ENCODE data around the gene WNT1.

- no peak for TF ChIP-seq CTCF (conservative IDR thresholded peaks at IDR 0.05 in 1 of 2, IDR thresholded peaks at IDR 0.05 in 1 of 2; ENCODE audit: extremely low read depth in 1 of 2, insufficient read depth in 1 of 2, low read depth in 1 of 2, low read length in 2 of 2)
- TF ChIP-seq EZH2 (IDR thresholded peaks at IDR 0.05; ENCODE audit: borderline replicate concordance, low read length) = no peak
Observed at GRCh38 chr12:48940181-48940580, 37.9 kb upstream of the WNT1 start.

All from mammary epithelial cell (primary cell).